Thymus (tissue), 11 donors: Measurements from ENCODE around the gene MCC. TPM values are rescaled to one million over a fixed set of nuclear protein-coding genes. Genes with fewer than 3 reads are reported as not detected.

Experiments used
- DNase-seq, 9 donors: peaks; one replicate each; pipeline ENCODE4 v3.0.0-alpha.2; 2013; ENCODE audit warnings: low spot score in 9 of 9, low read depth in 6 of 9, missing footprints in 1 of 9
- H3K27ac ChIP-seq, 2 donors: one replicate each; pipeline ENCODE4 v1.5.1; 2013; ENCODE audit warnings: control low read depth in 1 of 2, low read depth in 1 of 2, low read length in 1 of 2, mild to moderate bottlenecking in 1 of 2, moderate library complexity in 1 of 2
- H3K27me3 ChIP-seq, 2 donors: one replicate each; pipeline ENCODE4 v1.5.1; 2013; ENCODE audit warnings: low read length in 1 of 2; ENCODE audit not compliant: control insufficient read depth in 2 of 2, insufficient read depth in 1 of 2
- H3K36me3 ChIP-seq, 2 donors: one replicate each; pipeline ENCODE4 v1.5.1; 2013; ENCODE audit warnings: low read length in 1 of 2, mild to moderate bottlenecking in 1 of 2, moderate library complexity in 1 of 2; ENCODE audit not compliant: control insufficient read depth in 2 of 2, insufficient read depth in 2 of 2
- H3K4me1 ChIP-seq, 2 donors: one replicate each; pipeline ENCODE4 v1.5.1; 2013; ENCODE audit warnings: low read length in 2 of 2; ENCODE audit not compliant: control insufficient read depth in 2 of 2, insufficient read depth in 2 of 2
- H3K4me3 ChIP-seq, 2 donors: one replicate each; pipeline ENCODE4 v1.5.1; 2013; ENCODE audit warnings: low read length in 2 of 2, control low read depth in 1 of 2, mild to moderate bottlenecking in 1 of 2
- H3K9me3 ChIP-seq, 2 donors: one replicate each; pipeline ENCODE4 v1.5.1; 2013; ENCODE audit warnings: low read length in 1 of 2, mild to moderate bottlenecking in 1 of 2; ENCODE audit not compliant: control insufficient read depth in 2 of 2, insufficient read depth in 1 of 2
- WGBS: extraction: QIAGEN DNeasy Blood & Tissue Kit; methylation state at CpG from one replicate; pipeline ENCODE4 v1.1.7; 2013; 5-methylcytosine and 5-hydroxymethylcytosine counted together
- polyA plus RNA-seq: library from polyadenylated mRNA; stranded (reverse); fragments of 200-250 nt; gene quantifications from one replicate; pipeline ENCODE4 v1.2.3, GENCODE V29; 2013
- total RNA-seq: library from RNA; stranded (reverse); fragments of 120-200 nt; gene quantifications from one replicate; pipeline ENCODE4 v1.2.4, GENCODE V29; 2013
- donor health status: healthy.

Gene MCC
- total and polyA plus RNA-seq, 2 donors = 5.1 to 7.0 TPM

- Histone ChIP-seq H3K27ac (no peak overlapping the region), H3K36me3 (no peaks in the 10 kb centered on the region), H3K4me1 (peaks cover 8% of the 10 kb centered on the region in 2 donors), H3K4me3 (no peak overlapping the region), H3K27me3 (no peaks in the 10 kb centered on the region), H3K9me3 (no peaks in the 10 kb centered on the region)
- WGBS = 97% methylated on average over 4 of the region's 4 CpGs
- no peak for DNase-seq
Measured at GRCh38 chr5:113042491-113043243, 445.6 kb downstream of the MCC start.

GRCh38 chr5:113040672-113041260 lies 447.5 kb downstream of the MCC start:
- H3K4me3 ChIP-seq = no peak overlapping the region
- no peak overlapping the region for H3K27ac ChIP-seq
- H3K36me3 ChIP-seq = no peaks in the 10 kb centered on the region
- H3K4me1 ChIP-seq = peaks cover 2 to 8% of the 10 kb centered on the region in 2 donors
- WGBS = 93% methylated on average over 6 of the region's 6 CpGs
- H3K27me3 ChIP-seq = no peaks in the 10 kb centered on the region
- DNase-seq = no peak
- no peaks in the 10 kb centered on the region for H3K9me3 ChIP-seq

DNA sequence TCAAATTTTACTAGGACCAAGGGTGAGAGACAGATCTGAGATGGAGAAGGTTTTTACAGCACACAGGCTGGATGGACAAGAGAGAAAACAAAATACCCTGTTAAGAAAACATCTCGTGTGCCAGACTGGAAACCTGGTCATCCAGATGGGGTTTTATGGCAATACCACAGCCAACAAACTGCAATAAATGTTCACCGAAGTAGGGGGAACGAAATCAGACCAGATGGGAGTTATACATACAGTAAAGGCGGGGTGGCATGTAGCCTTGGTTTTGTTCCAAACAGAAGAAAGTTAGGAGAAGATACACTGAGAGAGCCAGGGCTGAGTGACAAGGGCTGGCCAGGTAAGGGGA lies 448.3 kb downstream of the MCC start:
- Histone ChIP-seq H3K36me3 (no peaks in the 10 kb centered on the region), H3K27me3 (no peaks in the 10 kb centered on the region), H3K27ac (no peak overlapping the region), H3K4me3 (no peak overlapping the region), H3K9me3 (no peaks in the 10 kb centered on the region), H3K4me1 (peaks cover 2 to 8% of the 10 kb centered on the region in 2 donors)
- WGBS = 96% methylated on average over 4 of the region's 4 CpGs
- no peak for DNase-seq

GRCh38 chr5:113039229-113039933 lies 448.9 kb downstream of the MCC start:
- Histone ChIP-seq H3K4me1 (peaks cover 2 to 8% of the 10 kb centered on the region in 2 donors), H3K27me3 (no peaks in the 10 kb centered on the region), H3K27ac (no peak overlapping the region), H3K4me3 (no peak overlapping the region), H3K36me3 (no peaks in the 10 kb centered on the region), H3K9me3 (no peaks in the 10 kb centered on the region)
- DNase-seq = no peak
- 90% methylated on average over 14 of the region's 14 CpGs for WGBS

GRCh38 chr5:113038714-113039113 lies 449.5 kb downstream of the MCC start:
- DNase-seq = no peak
- H3K27me3 ChIP-seq = no peaks in the 10 kb centered on the region
- H3K27ac ChIP-seq = no peak overlapping the region
- no peak overlapping the region for H3K4me3 ChIP-seq
- no peaks in the 10 kb centered on the region for H3K36me3 ChIP-seq
- peaks cover 2 to 8% of the 10 kb centered on the region in 2 donors for H3K4me1 ChIP-seq
- WGBS = 86% methylated on average over 9 of the region's 9 CpGs
- no peaks in the 10 kb centered on the region for H3K9me3 ChIP-seq

- DNase-seq = no peak
- Histone ChIP-seq H3K9me3 (no peaks in the 10 kb centered on the region), H3K4me3 (no peak overlapping the region), H3K4me1 (peaks cover 2 to 8% of the 10 kb centered on the region in 2 donors), H3K27ac (no peak overlapping the region), H3K36me3 (no peaks in the 10 kb centered on the region), H3K27me3 (no peaks in the 10 kb centered on the region)
- WGBS = 98% methylated on average over 1 of the region's 1 CpG
Measured at GRCh38 chr5:113038136-113038535, 450.1 kb downstream of the MCC start.

DNA sequence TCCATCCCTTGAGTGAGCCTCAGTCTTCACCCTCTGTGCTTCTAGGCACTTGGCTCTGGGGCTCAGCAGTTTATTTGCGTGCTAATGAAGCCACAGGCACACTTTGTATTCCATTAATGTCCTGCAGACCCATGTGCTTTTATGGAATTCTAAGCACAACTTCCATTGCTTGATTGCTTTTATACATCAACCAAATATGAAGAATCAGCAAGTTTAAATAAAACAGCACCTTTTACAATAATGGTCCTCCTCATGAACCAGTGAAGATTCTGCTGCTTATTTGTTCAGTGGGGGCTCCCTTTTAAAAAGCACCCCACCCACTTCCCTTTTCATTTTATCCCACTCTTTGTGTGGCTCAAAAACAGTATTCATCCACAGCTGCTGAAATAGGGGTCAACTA lies 451.4 kb downstream of the MCC start:
- no peaks in the 10 kb centered on the region for H3K36me3 ChIP-seq
- 100% methylated on average over 1 of the region's 1 CpG for WGBS
- no peaks in the 10 kb centered on the region for H3K27me3 ChIP-seq
- H3K4me1 ChIP-seq = peaks cover 2 to 8% of the 10 kb centered on the region in 2 donors
- H3K4me3 ChIP-seq = no peak overlapping the region
- DNase-seq = no peak
- H3K27ac ChIP-seq = no peak overlapping the region
- no peaks in the 10 kb centered on the region for H3K9me3 ChIP-seq

GRCh38 chr5:113036321-113036720 lies 451.9 kb downstream of the MCC start:
- Histone ChIP-seq H3K4me3 (no peak overlapping the region), H3K27ac (no peak overlapping the region), H3K27me3 (no peaks in the 10 kb centered on the region), H3K9me3 (no peaks in the 10 kb centered on the region), H3K36me3 (no peaks in the 10 kb centered on the region), H3K4me1 (peaks cover under 1 to 8% of the 10 kb centered on the region in 2 donors)
- DNase-seq = no peak
- WGBS = 96% methylated on average over 4 of the region's 4 CpGs

DNA sequence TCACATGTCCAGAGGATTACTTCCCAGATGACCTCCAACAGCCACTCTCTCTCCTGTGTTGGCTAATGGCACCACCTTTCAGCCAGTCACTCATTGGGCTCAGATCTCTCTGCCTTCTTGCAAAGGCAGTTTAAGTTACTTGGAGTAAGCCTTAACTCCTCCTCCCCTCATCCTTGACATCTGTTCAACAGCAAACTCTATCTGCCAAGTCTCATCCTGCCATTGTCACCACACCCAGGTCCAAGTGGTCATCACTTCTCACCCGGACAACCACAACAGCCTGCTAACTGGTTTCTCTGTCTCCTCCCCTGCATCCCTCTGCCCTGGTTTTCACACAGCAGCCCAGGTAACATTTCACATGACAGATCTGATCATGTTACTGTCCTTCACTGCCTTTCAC lies 453.2 kb downstream of the MCC start:
- no peak overlapping the region for H3K4me3 ChIP-seq
- H3K9me3 ChIP-seq = no peaks in the 10 kb centered on the region
- no peaks in the 10 kb centered on the region for H3K36me3 ChIP-seq
- H3K27me3 ChIP-seq = no peaks in the 10 kb centered on the region
- 98% methylated on average over 1 of the region's 1 CpG for WGBS
- no peak overlapping the region for H3K27ac ChIP-seq
- no peak for DNase-seq
- peaks cover 0 to 5% of the 10 kb centered on the region in 2 donors for H3K4me1 ChIP-seq
